SH-SY5Y (cell line): ENCODE results near the gene TSPAN8.

ENCODE experiments used
- GATA2 ChIP-seq: IDR thresholded peaks from 2 replicates; pipeline ENCODE4 v1.6.1; 2011; ENCODE audit warnings: mild to moderate bottlenecking, low read depth, low read length
- GATA3 ChIP-seq: IDR thresholded peaks from 2 replicates; pipeline ENCODE4 v1.6.1; 2011; ENCODE audit warnings: low read depth, mild to moderate bottlenecking, low read length, moderate library complexity

DNA sequence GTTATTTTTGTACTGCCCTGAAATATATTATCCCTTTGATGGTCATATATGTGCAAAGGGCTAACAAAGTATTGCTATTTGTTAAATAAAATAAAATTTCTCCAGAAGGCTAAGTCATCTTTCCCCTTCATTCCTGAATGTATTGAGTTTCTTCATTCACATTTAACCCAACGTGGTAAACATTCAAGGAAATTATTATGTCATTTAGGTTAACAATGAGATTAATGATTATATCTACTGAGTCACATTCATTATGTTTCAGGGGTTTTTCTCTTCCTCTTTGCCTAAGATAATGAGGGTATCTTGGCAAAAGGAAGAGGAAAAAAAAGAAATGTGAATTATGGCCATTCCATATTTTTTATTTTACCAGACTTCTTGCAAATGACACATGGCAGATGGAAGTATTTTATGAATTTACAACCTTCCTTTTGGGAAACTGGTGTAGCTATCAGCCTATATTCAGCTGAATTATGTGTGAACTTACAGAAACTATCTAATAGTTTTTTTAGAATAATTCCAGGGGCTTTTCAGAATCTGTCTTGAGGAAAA, 27.2 kb downstream of the TSPAN8 start:
- TF ChIP-seq GATA3 (no peak), GATA2 (no peak)
